Measurements from ENCODE around the gene POU6F2.

GRCh38 chr7:39446546-39446945 is 468.8 kb downstream of the POU6F2 start:
- TF ChIP-seq TAF1 (IDR thresholded peaks at IDR 0.05; ENCODE audit: low read depth) (no peak), CEBPB (IDR thresholded peaks at IDR 0.05) (no peak), REST (IDR thresholded peaks at IDR 0.05; ENCODE audit: low read depth) (no peak), RAD21 (IDR thresholded peaks at IDR 0.05; ENCODE audit: low read depth) (no peak)
